Astrocyte (in vitro differentiated cells and primary cell): Measurements from ENCODE around the gene RPL18.

Experiments used
- EZH2 ChIP-seq: IDR thresholded peaks from 2 replicates; pipeline ENCODE4 v1.6.1; 2012; ENCODE audit warnings: mild to moderate bottlenecking, low read length, inconsistent platforms; ENCODE audit not compliant: insufficient read depth
- TF ChIP-seq, protein P1 (sequence below): IDR thresholded peaks from 2 replicates; pipeline ENCODE4 v1.5.1; 2011; ENCODE audit warnings: low read depth, mild to moderate bottlenecking, inconsistent platforms, low read length, moderate library complexity; ENCODE audit not compliant: insufficient read depth

DNA sequence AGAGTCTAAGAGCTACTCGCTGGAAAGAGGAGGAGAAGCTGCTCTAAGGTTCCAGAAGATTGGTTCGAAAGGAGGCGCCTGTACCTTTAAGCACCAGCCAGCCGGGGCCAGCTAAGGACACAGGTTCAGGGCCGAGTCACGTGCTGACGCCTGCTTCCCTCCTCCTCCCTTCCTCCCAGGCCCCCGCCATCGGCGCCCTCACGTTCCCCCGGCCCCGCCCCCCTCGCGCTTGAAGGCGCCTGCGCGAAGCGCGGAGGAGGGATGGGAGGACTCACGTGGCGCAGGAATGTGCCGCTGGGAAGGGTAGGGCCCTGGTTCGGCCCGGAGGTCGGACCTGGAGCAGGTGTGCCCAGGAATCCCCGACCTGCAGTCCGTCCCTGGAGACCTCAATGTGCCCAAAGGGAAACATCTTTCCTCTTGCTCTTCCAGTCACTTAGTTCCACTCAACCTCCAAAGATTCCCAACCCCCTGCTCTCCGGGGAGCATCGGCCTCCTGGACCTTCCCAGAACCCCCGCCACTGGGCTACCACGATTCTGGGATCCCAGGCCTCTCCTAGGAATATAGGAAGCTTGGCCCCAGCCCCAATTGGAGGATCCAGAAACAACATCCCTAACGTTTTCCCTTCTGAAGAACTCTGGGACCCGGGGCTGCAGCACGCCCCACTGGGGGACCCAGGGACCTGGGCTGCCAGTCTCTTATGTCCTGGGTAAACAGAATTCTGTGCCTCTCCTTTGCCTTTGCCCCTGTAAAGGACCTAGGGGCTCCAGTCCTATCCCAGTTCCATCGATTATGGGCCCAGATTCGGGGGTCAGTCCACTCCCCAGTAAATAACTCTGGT is 15.7 kb upstream of the RPL18 start:
- TF ChIP-seq, protein P1, sequence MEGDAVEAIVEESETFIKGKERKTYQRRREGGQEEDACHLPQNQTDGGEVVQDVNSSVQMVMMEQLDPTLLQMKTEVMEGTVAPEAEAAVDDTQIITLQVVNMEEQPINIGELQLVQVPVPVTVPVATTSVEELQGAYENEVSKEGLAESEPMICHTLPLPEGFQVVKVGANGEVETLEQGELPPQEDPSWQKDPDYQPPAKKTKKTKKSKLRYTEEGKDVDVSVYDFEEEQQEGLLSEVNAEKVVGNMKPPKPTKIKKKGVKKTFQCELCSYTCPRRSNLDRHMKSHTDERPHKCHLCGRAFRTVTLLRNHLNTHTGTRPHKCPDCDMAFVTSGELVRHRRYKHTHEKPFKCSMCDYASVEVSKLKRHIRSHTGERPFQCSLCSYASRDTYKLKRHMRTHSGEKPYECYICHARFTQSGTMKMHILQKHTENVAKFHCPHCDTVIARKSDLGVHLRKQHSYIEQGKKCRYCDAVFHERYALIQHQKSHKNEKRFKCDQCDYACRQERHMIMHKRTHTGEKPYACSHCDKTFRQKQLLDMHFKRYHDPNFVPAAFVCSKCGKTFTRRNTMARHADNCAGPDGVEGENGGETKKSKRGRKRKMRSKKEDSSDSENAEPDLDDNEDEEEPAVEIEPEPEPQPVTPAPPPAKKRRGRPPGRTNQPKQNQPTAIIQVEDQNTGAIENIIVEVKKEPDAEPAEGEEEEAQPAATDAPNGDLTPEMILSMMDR: no peak
- no peak for TF ChIP-seq EZH2
